HG03108 (cell line): Measurements from ENCODE around the gene AIG1.
"Not testable (repeated sequence)": the region's sequence is repeated elsewhere in the genome, so short reads cannot be mapped to it uniquely, and the experiment has no call there.

ENCODE experiments used
- ATAC-seq: cut with Tn5 transposase; IDR thresholded peaks from one replicate; pipeline ENCODE4 v1.9.1; 2021; ENCODE audit warnings: moderate library complexity; ENCODE audit not compliant: unreplicated experiment

Gene AIG1

DNA sequence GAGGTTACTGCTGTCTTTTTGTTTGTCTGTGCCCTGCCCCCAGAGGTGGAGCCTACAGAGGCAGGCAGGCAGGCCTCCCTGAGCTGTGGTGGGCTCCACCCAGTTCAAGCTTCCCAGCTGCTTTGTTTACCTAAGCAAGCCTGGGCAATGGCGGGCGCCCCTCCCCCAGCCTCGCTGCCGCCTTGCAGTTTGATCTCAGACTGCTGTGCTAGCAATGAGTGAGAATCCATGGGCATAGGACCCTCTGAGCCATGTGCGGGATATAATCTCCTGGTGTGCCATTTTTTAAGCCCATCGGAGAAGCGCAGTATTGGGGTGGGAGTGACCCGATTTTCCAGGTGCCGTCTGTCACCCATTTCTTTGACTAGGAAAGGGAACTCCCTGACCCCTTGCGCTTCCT, 247.1 kb downstream of the AIG1 start:
- ATAC-seq, result not testable (repeated sequence)

DNA sequence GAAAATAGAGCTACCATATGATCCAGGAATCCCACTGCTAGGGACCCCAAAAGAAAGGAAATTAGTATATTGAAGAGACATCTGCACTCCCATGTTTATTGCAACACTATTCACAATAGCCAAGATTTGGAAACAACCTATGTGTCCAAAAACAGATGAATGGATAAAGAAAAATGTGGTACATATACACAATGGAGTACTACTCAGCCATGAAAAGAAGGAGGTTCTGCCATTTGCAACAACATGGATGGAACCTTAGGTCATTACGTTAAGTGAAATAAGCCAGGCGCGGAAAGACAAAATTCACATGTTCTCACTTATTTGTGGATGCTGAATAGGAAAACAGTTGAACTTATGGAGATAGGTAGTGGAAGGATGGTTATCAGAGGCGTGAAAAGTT, 252.5 kb downstream of the AIG1 start:
- no peak for ATAC-seq

DNA sequence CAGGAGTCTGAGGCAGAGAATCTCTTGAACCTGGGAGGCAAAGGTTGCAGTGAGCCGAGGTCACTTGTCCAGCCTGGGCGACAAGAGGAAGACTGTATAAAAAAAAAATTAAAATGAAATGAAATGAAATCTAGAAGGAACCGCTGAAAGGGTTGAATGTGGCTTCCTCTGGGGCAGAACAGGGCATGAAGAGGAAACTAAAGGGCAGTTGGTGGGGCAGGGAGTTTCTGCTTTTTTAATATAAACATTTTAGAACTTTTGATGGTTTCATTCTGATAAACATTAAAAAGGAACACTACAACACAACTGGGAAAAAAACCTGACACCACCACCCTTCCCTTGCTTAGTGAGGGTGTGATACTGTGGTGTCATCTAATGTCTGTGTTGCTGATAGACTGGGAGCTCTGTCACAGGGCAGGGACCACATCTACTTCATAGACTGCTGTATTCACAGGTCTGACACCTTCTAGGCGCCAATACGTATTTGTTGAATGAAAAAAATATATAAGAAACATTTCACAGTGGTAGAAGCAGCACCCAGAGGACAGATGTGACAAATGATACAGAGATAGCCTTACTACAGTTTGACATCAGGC, 260.9 kb downstream of the AIG1 start:
- ATAC-seq, result no peak

DNA sequence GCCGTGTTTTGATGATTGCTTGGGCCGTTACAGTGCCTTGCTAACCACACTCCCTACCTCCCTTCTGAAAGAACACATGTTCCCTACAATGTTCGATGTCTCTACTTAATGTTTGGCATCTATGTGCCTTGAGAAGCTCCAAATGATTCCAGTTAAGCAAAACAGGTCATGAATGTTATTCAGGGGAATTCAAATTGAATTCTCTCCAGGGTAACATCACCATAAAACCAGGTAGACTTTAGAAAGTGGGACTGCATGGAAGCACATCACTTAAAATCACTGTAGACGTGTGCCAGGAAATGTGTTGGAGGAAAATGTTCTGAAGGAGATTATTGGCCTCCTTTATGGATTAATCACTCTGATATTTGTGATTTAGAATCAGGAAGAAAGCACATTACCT, 261.7 kb downstream of the AIG1 start:
- no peak for ATAC-seq

DNA sequence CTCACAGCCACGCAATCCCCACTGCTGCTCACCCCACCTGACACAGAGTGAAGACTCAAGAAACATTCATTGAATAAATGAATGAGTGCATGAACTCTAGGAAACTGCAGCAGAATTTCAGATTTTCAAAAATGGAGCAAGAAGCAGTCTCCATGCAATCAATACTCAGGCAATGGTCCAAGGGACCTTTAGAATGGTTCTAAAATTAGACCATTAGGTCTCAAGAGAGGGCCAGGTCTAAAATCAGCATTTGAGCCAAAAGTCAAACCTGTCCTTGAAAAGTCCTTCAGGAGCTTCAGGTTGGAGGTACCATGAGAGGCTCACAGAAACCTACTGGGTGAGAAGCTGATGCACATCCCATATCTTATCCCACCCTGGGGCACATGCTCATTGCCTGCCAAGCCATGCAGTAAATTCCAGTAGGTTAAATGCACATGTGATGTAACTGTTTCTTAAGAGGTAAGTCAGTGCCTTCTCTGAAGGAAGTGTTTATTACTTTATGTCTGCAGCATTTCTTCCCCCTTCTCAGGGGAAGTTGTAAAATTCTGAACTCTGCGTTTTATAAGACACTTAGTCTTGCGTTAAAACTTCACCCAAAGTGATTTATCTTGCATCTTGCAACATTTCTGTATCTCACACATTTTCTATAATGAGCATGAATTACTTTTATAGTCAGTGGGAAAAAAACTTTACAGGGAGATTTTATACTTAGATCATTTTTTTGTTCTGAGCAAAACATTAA, 263.2 kb downstream of the AIG1 start:
- no peak for ATAC-seq

DNA sequence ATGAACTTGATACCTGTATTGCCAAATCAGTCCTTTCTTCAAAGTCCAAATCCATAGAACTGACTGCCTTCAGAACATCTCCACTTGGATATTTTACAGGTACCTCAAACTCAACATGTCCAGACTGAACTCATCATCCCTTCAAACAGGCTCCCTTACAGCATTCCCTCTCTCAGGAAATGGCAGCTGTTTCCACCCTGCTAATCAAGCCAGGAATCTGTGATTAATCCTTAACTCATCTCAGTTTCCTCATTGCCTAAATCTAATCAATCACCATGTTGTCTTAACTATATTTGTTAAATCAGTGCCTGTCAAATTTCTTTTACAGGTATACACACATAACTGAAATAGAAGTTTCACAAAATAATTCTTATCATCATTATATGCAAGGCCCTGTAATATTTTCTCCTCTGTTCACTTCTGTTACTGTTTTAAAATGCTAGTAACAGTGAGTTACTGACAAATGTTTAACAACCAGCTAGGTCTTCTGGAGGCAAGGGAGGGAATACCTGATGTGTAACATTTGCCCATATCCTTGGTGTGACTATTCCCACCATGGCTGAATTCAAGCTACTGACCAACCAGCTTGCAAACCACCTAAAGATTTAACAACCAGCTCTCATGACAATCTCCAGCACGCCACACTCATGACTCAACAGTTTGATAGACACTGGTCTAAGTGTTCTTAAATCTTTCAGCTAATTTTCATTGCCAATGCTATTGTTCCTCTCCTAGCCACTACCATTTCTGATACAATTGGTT, 264.9 kb downstream of the AIG1 start:
- ATAC-seq, result no peak

DNA sequence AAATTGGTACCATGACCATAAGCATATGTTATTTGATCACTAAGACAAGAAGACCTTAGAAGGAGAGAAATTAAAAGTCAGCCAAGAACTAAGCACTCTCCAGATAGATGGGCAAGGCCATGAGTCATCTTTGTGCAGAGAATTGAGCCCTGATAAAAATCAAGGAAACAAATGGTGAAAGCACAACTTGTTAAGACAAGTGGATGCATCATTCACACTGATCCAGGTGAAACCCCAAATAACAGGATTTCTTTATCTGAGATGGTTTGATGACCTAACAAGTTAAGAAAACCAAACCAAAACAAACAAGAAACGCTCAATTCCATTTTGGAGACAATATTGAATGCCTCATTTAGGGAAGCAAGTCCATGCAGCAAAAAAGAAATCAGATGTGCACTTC, 268.2 kb downstream of the AIG1 start:
- ATAC-seq, result no peak

DNA sequence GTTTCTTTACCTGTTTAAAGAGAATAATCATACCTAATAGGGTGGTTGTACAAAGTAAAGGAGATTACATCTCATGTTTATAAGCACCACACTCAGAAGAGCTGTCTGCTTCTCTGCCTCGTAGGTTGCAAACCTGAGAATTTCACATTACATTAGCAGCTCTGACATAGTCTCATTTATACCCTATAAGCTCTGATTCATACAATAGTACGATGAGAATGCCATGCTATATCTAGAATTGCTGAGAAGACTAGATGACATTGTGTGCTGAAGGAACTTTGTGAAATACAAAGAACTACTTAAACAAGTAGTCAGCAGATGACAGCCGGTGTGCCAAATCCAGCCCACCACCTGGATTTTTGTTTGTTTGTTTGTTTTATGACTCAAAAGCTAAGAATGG, 268.6 kb downstream of the AIG1 start:
- no peak for ATAC-seq

DNA sequence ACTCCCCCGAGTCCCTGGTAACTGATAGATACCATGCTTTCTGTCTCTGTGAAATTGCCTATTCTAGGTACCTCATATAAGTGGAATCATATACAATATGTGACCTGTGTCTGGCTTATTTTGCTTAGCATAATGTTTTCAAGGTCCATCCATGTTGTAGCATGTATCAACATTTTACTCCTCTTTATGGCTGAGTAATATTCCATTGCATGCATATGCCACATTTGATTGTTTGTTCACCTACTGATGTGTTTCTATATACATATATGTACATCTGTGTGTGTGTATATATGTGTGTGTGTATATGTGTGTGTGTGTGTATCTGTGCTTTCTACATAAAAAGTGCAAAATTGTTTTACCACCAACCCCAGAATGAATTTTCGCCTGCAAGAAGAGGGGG, 270.7 kb downstream of the AIG1 start:
- ATAC-seq, result no peak

DNA sequence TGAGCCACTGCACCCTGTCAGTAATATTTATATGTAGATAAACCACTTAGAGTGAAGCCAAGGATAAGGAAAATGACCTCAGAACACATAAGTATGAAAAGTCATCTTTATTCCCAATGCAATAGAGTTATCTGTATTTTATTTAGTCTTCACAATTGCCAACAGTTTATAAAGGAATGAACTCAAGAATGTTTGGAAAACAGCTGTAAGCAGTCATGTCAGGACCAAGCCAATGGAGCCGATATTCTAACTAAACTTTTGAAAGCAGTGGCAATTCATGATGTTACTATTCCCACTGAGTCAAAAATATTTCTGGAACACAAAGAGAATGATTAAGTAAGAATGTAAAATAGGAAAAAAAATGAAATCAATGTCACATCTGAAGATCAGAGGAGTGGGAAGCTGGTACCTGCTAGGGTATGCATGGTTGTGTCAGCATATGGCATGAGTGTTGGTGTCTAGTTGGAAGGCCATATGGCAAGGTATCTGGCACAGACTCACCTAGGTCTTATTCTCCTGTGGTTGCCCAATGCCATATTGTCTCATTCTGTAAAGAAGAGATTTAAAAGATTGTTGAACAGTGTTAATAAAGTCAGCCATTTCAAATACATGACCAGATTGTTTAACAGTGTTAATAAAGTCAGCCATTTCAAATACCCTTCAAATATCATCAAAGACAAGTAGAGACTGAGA, 271.6 kb downstream of the AIG1 start:
- ATAC-seq, result no peak

DNA sequence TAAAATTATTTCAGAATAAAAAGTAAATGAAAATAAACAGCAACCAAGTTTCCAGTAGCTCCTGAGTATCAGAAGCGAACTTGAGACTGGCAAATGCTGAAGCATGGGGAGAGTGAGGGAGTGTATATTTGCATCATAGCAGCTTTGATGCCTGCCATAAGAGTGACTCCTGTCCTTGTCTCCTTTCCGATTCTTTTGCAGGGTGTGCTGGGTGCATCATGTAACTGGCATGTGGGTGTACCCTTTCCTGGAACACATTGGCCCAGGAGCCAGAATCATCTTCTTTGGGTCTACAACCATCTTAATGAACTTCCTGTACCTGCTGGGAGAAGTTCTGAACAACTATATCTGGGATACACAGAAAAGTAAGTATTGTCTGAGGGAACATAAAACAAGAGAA, 272.4 kb downstream of the AIG1 start:
- no peak for ATAC-seq

DNA sequence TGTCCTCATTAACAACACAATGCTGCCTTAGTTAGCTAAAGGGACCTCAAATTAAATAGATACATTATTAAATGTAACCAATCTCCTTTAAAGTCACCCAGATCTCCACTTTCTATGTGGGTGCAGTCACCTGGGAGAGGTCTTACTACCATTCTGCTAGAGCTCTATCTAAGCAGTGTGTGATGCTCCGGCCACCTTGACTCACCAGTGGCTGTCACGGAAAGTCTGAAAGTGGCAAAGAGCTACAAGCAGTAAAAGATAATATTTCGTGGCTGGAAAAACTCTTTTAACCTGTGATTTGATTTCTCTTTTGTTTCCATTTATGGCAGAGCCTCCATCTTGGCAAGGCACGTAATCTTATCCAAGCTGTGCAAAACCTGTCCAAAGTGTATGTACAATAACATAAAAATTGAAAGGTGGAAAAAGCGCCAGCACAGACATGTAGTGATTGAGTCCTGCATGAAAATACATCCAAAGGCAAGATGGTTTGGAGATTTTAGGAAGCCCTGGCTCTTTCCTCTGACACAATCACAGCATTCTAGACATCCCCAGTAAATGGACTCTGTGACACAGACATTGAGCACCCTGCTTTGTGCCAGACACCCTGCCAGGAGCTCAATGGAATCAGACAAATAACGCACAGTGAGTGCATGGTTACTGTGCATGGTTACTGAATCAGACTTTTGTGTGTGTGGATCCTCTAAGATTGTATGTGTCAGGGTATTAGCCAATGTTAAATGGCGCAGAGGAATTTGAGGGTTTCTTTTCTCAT, 273.2 kb downstream of the AIG1 start:
- no peak for ATAC-seq

DNA sequence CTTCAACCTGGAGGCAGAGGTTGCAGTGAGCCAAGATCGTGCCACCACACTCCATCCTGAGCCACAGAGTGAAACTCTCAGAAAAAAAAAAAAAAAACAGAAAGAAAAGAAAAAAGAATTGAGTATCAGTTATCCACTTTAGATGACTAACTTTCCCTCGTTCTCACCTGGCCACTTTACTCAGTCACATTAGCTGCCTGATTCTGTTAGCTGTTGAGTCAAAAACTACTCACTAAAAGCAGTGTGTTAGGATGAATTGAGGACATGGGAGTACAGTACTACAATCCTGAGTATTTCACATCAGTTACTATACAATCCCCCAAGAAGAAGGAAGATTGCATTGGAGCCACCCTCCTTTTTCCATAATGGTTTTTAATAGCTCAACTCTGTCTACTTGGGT, 275.2 kb downstream of the AIG1 start:
- ATAC-seq, result no peak

DNA sequence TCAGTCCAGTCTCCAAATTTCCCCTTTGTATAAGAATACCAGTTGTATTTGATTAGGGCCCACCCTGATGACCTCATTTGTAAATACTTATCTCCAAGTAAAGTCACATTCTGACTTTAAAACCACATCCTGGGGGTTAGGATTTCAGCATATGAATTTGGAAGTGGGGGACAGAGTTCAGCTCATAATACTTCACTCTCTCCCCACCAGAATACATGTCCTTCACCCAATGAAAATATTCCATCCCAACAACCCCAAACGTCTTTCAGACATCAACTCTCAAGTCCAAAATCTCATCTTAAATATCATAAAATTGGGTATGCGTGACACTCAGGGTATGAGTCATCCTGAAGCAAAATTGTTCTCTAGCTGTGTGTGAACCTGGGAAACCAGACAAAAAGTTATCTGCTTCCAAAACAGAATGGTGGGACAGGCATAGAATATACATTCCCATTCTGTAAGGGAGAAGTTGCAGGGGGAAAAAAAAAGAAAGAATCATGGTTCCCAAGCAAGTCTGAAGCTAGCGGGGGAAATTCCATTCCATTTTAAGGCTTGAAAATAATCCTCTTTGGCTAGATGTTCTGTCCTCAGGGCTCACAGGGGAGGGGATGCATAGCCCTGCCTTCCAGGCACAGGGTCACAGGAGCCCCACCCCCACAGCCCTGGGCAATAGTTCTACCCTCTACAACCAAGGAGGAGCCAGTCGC, 275.9 kb downstream of the AIG1 start:
- ATAC-seq, result no peak

DNA sequence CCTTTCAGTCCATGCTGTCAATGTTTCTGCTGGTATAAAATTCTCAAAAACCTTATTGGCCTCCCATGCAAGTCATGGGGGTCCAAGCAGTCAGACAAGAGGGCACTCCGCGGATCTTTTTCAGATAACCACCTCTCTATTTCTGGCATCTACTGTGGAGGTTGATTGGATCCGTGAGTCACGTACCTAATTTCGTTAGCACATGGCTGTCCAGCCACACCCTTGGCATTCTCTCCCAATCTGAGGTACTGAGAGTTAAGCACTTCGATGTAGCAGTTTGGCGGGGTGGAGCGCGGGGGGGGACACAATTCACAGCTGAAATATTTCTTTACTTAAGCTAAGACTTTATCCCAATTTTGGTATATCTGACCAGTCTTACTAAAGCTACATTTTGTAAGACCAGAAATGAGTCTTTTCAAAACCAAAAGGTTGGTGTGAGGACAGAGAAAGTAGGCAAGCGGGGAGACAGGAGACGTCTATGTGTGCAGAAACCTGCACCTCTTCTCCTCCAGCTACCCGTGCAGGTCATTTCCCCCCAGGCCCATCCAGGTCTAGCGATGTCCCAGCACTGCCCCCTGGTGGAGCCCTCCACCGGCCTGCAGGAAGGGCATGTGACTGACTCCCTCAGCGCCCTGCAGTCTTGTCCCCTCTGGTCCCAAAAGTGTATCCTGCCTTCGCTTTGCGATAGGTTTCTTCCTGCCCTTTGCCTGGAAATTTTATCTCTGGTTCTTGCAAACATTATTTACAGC, 276.7 kb downstream of the AIG1 start:
- ATAC-seq, result no peak

DNA sequence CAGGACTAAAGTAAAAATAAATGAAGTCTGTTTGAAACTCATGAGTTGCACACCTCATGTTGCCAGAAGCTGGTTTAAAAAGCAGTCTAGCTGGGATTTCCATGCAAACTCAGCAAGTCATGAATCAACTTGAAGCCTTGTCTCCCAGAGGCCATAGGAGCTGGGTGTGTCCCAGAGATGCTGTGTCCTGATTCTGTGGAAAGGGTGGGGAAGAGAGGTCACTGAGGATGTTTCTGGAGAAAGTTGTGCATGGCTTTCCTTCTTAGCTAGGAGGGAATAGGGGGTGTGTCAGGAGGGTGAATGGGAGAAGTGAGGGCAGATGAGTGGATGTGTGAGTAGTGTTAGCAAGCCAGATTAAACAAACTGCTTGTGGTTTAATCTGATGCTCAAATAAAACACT, 278.5 kb downstream of the AIG1 start:
- ATAC-seq, result no peak

DNA sequence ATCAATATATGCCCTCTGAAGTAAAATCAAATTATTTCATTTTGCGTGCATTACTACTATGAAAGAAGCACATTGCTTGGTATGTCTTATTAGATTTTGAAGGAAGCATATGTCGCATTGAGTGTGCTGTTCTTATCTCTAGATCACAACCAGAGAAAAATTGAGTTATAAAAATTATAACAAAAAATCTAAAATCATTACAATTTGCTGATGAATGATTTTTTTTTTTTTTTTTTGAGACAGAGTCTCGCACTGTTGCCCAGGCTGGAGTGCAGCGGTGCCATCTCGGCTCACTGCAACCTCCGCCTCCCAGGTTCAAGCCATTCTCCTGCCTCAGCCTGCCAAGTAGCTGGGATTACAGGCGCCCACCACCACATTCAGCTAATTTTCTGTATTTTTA, 284.8 kb downstream of the AIG1 start:
- ATAC-seq, result not testable (repeated sequence)

DNA sequence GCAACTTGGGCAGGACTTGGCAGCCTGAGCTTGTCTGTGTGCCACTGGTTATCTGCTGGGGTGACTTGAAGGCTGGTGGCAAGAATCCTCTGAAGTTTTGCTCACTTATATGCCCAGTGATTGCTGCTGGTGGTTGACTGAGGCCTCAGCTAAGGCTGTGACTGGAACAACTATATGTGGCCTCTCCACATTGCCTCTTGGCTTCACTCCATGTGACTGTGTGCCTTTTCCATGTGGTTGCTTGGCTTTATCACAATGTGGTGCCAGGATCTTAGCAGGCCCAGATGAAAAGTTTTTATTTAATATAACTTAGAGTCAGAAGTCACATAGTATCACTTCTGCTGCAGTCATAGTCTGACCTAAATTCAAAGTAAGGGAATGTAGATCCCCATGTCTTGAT, 285.3 kb downstream of the AIG1 start:
- ATAC-seq, result no peak

DNA sequence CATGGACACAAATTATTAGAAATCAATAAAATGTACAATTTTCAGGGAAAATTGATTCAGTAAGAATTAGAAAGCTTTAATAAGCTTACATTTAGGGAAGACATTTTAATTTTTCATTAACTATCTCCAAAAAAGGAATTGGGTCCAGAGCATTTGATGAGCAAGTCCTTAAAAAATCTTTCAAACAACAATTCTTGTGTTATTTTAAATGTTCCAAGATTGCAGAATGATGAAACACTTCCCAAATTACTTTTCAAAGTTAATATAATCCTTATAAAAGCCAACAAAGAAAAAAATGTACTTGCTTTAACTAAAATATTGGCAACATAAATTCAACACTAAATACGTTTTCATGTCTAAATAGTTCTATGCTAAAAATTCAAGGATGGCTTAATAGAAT, 287.8 kb downstream of the AIG1 start:
- ATAC-seq, result no peak

DNA sequence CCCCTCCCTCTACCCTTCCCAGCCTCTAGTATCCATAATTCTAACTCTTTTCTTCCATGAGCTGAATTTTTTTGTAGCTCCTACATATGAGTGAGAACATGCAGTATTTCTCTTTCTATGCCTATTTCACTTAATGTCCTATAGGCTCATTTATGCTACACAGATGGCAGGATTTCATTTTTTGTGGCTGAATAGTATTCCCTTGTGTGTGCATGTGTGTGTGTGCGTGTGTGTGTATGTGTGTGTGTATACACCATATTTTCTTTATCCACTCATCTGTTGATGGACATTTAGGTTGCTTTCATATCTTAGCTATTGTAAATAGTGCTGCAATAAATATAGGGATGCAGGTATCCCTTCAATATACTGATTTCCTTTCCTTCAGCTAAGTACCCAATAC, 288.8 kb downstream of the AIG1 start:
- ATAC-seq, result no peak
